IPS-20b (cell line): ENCODE measurements around the gene CACNA1C.

Experiments used
- H3K27ac ChIP-seq: one replicate; pipeline ENCODE4 v1.5.1; 2013; ENCODE audit warnings: low read length
- H3K27me3 ChIP-seq: 2 replicates; pipeline ENCODE4 v1.6.1; 2013; ENCODE audit warnings: mild to moderate bottlenecking, low read length, inconsistent platforms; ENCODE audit not compliant: insufficient read depth
- H3K36me3 ChIP-seq: 2 replicates; pipeline ENCODE4 v1.6.1; 2013; ENCODE audit warnings: low read depth, mild to moderate bottlenecking, inconsistent platforms, low read length, moderate library complexity; ENCODE audit not compliant: insufficient read depth
- H3K4me1 ChIP-seq: 2 replicates; pipeline ENCODE4 v1.6.1; 2013; ENCODE audit warnings: mild to moderate bottlenecking, control low read depth, inconsistent platforms, low read length, moderate library complexity; ENCODE audit not compliant: insufficient read depth
- H3K4me3 ChIP-seq: 2 replicates; pipeline ENCODE4 v1.5.1; 2013; ENCODE audit warnings: mild to moderate bottlenecking, low read length, inconsistent platforms
- H3K9ac ChIP-seq: 2 replicates; pipeline ENCODE4 v1.6.1; 2013; ENCODE audit warnings: low read depth, mild to moderate bottlenecking, inconsistent platforms, low read length, moderate library complexity
- H3K9me3 ChIP-seq: 2 replicates; pipeline ENCODE4 v1.6.1; 2013; ENCODE audit warnings: mild to moderate bottlenecking, low read depth, low read length, inconsistent platforms; ENCODE audit not compliant: insufficient read depth

The CACNA1C gene

DNA sequence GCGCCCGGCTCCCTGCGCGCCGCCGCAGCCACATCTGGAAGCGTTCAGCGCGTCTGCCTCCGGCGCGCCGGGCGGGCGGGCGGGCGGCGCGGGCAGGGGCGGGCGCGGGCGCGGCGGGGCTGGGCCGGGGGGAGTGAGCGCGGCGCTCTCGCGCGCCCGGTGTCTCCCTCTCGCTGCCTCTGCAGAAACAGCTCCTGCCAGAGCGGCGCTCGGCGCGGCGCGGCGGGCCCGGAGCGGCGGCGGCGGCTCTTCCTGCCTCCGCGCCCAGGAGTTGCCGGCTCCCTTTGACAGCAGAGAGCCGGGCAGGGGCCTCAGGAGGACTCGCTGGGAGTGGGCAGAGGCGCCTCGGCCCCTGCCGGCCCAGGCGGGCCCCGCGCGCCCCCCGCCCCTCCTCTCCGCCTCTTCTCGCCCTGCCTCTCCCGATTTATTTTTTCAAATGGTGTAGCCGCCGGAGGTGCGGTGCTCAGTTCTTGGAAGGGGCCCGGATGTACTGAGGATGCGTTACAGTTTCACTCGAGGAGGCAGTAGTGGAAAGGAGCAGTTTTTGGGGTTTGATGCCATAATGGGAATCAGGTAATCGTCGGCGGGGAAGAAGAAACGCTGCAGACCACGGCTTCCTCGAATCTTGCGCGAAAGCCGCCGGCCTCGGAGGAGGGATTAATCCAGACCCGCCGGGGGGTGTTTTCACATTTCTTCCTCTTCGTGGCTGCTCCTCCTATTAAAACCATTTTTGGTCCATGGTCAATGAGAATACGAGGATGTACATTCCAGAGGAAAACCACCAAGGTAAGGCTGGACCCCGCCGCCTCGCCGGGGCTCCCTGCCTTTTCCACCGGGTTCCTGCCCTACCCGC, at the start of gene CACNA1C:
Gene CACNA1C, plus strand, starts transcription at position 162 of the 853 bp plus-strand sequence. Its CDS starts 576 bp downstream, at position 738.
- H3K4me1 ChIP-seq, result peaks cover 13% of the 10 kb centered on the region
- peak within 1 kb of the TSS; percentile 77 for H3K4me3 ChIP-seq
- H3K9me3 ChIP-seq, result no peaks in the 10 kb centered on the region

DNA sequence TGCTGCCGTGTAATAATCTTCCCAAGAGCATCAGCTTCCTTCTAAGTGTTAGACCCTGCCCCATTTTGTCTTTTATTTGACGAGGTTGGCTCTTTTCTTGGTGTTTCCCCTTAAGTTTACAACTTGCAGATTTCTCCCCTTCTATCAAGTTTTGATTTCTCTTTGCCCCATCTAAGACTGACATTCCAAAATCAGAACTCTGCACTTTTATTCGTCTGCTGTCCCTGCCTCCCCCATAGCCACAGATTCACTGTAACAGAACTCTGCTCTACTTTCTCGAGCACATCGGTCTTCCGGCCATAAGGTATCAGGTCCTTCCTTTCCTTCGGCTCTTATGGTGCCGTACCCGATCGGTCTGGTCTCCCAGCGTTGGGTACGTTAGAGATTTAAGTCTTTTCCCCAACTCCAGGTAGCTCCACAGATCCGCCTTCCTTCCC, 49.1 kb upstream of the CACNA1C start:
- H3K4me1 ChIP-seq, result peaks cover 14% of the 10 kb centered on the region
- peak overlapping the region; percentile 93 for H3K4me3 ChIP-seq
- no peaks in the 10 kb centered on the region for H3K36me3 ChIP-seq
- H3K9ac ChIP-seq, result peak overlapping the region; percentile 92; the same call in 1 of the 2 replicates
- no peaks in the 10 kb centered on the region for H3K9me3 ChIP-seq
- H3K27ac ChIP-seq, result peak overlapping the region; percentile 70
- no peaks in the 10 kb centered on the region for H3K27me3 ChIP-seq

More for the DNA sequence above, at the start of gene CACNA1C:
- H3K36me3 ChIP-seq, result no peaks in the 10 kb centered on the region
- no peak within 1 kb of the TSS for H3K27ac ChIP-seq
- peaks cover 72% of the 10 kb centered on the region for H3K27me3 ChIP-seq
- H3K9ac ChIP-seq, result peak within 1 kb of the TSS; percentile 33; the same call in 1 of the 2 replicates

DNA sequence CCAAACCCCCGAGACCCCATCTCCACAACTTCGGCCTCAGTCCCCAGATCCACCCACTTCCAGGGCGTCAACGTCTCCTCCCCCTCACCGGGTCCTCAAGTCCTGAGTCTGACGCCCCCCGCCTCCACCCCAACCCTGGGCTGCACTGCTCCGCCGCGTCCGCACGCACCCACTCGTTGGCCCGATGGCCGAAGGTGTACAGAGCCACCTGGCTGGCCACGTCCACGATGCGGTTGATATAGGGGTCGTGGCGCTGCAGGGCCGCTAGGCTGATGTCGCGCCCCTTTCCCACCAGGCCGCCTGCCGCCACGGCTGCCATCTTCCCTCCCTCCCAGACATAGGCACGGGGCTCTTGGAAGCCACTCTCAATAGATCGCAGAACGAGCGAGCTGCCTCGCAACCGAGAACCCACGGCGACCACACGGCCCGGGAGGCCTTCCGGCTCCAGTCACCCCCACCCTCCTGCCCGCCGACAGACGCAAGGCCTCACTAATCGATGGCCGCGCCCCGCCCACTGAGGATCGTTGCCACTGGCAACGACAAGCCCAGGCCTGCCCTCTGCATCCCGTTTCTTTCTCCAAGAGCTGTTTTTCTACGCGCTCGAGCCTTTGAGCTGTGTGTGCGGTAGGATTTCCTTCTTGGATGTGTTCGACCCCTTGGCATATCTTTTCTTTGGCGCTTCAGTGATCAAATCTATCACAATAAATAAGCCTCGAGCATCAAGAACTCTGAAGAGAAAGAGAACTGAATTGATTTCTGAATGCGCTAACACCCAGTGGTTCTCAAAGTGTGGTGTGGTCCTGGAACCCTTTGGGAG, 48.5 kb upstream of the CACNA1C start, which contains the start of gene DCP1B:
Gene DCP1B, minus strand, starts transcription at position 345 of the 817 bp plus-strand sequence. Its CDS starts 26 bp downstream, at position 319.
- no peaks in the 10 kb centered on the region for H3K9me3 ChIP-seq
- peaks cover 11% of the 10 kb centered on the region for H3K4me1 ChIP-seq
- peak within 1 kb of the TSS; percentile 92 for H3K9ac ChIP-seq
- H3K4me3 ChIP-seq, result peak within 1 kb of the TSS; percentile 93
- H3K27ac ChIP-seq, result peak within 1 kb of the TSS; percentile 75
- no peaks in the 10 kb centered on the region for H3K36me3 ChIP-seq
- H3K27me3 ChIP-seq, result no peaks in the 10 kb centered on the region

DNA sequence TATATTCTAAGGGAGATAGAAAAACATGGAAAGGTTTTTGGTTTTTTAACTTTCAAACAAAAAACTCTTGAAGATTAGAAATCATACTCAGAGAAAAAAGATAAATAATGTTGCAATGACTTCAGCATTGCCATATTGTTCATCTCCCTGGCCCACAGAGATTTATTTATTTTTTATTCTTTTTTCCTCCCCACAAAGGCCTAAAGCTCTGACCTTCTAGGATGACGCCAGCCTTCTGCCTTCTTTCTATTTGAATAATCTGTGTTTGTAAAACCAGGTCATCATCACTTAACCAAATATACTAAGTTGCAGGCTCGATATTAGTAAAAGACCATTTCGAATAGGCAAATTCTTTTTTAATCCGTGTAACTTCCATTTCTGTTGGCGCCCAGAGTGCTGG, 44.1 kb upstream of the CACNA1C start:
- Histone ChIP-seq H3K27me3 (no peaks in the 10 kb centered on the region), H3K4me3 (no peak overlapping the region), H3K36me3 (no peaks in the 10 kb centered on the region), H3K9ac (no peak overlapping the region), H3K9me3 (no peaks in the 10 kb centered on the region), H3K27ac (no peak overlapping the region), H3K4me1 (peaks cover 9% of the 10 kb centered on the region; the same call in 1 of the 2 replicates)

DNA sequence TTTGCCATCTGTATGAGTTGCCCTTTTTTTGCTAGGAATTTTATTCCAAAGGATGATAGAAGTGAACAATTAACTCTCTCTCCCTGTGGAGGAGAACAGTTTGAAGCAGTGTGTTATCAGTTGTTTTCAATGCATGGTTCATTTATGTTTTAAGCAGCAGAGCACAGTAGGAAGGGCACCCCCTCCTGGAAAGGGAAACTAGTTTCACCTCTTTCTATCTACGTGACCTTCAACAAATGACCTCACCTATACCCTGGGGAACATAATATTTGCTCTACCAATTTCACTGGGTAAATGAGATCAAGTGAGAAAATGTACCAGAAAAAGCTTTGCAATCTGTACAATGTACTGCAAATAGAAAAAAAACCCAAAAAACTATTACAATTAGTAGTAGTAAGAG, 43.2 kb upstream of the CACNA1C start:
- Histone ChIP-seq H3K4me3 (no peak overlapping the region), H3K4me1 (peaks cover 9% of the 10 kb centered on the region; the same call in 1 of the 2 replicates), H3K9ac (no peak overlapping the region), H3K27me3 (no peaks in the 10 kb centered on the region), H3K9me3 (no peaks in the 10 kb centered on the region), H3K36me3 (no peaks in the 10 kb centered on the region), H3K27ac (no peak overlapping the region)

DNA sequence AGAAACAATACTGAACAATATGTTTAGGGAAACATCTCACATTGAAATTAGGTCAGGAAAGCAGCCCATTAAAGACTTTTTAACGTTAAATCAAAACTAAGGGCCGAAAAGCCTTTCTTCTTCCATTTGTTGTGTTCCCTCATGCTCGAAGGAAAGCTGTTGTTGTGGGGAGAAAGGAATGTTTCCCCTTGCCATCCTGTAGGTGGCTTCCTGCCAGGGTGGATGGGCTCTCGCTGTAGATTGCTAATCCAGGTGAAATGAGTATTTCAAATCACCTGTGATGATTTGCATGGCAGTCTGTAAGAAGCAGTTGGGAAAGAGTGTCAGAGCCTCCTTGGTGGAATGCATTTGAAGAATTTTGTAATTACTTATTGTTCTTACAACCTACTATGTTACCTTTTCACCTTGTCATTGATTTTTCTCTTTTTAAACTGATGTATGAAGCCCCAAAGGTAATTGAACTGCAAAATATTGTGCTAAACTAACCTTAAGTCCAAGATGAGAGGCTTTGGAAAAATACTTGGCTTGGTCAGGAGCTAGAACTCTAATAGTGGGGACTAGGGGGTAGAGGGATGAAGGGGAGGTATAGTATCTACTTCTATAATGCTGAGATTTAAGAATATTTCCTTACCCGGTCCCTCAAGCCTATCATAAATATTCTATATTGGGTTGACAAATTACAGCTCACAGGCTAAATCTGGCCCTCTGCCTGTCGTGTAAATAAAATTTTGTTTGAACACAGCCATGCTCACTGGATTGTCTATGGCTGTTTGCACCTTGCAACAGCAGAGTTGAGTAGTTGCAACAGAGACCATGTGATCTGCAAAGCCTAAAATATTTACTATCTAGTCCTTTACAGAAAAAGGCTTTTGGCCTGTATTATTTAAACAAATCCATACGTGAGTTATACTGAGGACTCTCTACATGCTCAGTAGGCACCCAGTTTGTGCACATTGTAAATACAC, 40.9 kb upstream of the CACNA1C start:
- Histone ChIP-seq H3K27me3 (no peaks in the 10 kb centered on the region), H3K36me3 (no peaks in the 10 kb centered on the region), H3K4me3 (no peak overlapping the region), H3K9ac (0 out of 2 replicates have a peak overlapping the region, but pooled peaks have one; percentile 4), H3K27ac (no peak overlapping the region), H3K4me1 (peaks cover 9% of the 10 kb centered on the region; the same call in 1 of the 2 replicates), H3K9me3 (no peaks in the 10 kb centered on the region)

DNA sequence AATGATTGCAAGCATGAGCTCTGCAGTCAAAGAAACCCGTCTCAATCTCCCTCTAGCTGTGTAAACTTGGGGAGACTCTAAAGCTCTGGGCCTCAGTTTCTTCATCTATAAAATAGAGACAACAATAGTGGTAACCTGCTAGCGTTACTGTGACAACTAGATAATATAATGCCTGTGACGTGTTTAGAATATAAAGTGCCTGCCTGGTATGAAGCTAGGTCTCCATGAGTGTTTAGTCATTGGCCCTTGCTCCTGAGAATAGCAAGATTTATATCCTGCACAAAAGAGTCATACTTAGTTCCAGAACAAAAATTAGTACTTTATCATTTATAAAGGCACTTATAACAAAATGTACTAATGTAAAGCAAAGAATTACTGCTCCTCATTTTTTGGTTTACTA, 39.7 kb upstream of the CACNA1C start:
- Histone ChIP-seq H3K27me3 (no peaks in the 10 kb centered on the region), H3K4me1 (peaks cover 9% of the 10 kb centered on the region; the same call in 1 of the 2 replicates), H3K27ac (no peak overlapping the region), H3K9me3 (no peaks in the 10 kb centered on the region), H3K4me3 (no peak overlapping the region), H3K9ac (no peak overlapping the region), H3K36me3 (no peaks in the 10 kb centered on the region)

DNA sequence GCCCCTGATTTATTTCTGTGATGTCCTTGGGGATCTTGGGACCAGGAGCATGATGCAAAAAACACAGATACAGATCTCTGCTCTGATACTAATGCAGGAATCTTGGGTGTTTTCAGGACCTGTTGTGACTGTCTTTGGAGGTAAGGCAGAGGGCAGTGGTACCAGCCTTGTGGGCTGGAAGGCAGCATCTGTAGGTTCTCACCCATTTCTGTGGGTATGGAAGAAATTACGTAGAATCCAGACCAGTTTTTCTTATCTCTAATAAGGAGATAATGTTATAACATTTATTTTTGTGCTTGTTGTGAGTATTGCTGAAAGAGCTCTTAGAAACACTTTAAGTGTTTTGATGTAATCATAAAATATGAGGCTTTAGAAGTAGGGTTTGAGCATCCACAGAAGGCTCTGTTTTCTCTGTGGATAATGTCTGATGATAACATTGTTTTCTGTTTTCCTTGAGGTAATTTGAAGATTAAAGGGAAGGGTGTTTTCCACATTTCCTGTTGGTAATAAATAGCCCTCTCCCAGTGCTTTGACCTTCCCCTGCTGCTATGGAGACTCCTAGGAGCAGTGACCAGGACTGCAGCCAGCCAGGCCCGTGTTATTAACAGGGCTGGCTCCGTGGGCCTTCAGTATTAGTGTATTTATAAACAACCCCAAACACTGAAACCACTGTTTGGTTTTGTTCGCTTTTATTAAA, 39.1 kb upstream of the CACNA1C start:
- H3K36me3 ChIP-seq, result no peaks in the 10 kb centered on the region

DNA sequence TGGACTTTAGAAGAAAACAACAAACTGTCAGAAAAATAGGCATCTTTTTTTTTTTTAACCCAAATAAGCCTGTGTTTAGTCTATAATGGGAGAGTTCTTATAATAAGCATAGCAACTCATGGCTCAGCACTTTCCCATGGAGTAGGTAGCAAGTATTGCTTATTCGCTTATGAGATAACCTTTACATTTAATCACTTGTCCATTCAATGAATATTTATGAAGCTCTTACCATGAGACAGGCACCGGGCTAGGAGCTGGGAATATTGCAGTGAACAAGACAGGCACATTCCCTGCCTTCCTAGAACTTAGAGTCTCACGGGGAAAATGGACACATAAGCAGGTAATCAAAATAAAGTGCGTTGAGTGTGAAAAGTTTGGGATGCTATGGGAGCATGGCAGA, 38.6 kb upstream of the CACNA1C start:
- no peak overlapping the region for H3K4me3 ChIP-seq
- no peak overlapping the region for H3K9ac ChIP-seq
- H3K9me3 ChIP-seq, result no peaks in the 10 kb centered on the region
- no peaks in the 10 kb centered on the region for H3K36me3 ChIP-seq
- peaks cover 9% of the 10 kb centered on the region; the same call in 1 of the 2 replicates for H3K4me1 ChIP-seq
- H3K27ac ChIP-seq, result no peak overlapping the region
- H3K27me3 ChIP-seq, result no peaks in the 10 kb centered on the region

More for the DNA sequence above, 39.1 kb upstream of the CACNA1C start:
- Histone ChIP-seq H3K9me3 (no peaks in the 10 kb centered on the region), H3K9ac (no peak overlapping the region), H3K4me3 (no peak overlapping the region), H3K4me1 (peaks cover 9% of the 10 kb centered on the region; the same call in 1 of the 2 replicates), H3K27me3 (no peaks in the 10 kb centered on the region), H3K27ac (no peak overlapping the region)

DNA sequence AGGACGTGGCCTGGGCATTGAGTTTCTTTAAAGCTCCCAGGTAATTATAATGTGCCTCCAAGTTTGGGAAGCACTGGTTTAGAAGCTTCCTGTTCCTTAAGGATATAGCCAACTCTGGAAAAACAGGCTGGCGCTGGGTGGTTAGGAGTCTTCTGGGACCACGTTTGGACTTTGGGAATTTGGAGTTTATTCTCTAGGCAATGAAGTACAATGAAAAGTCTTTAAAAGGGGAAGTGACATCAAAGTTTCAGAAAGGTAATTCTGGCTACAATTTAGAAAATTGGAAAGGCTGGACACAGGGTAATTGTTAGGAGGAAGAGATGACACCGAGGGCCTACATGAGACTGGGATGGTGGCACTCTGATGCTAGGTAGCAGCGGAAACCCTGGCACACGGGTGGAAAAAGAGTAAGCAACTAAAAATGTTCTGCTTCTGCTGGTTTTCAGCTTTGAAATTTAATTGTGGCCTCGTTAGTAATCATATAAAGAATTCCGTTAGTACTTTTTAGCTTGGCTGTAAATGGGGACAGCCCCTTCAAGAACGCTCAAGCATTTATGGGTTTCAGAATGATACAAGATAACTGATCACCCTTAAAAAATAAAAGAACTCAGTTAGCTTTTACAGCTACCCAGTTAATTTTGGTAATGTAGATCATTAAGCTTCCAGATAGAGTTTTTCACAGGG, 35.8 kb upstream of the CACNA1C start:
- H3K27me3 ChIP-seq, result no peaks in the 10 kb centered on the region
- H3K9me3 ChIP-seq, result no peaks in the 10 kb centered on the region

More for the DNA sequence above, 35.8 kb upstream of the CACNA1C start:
- H3K9ac ChIP-seq, result no peak overlapping the region
- no peak overlapping the region for H3K4me3 ChIP-seq
- H3K27ac ChIP-seq, result no peak overlapping the region
- H3K4me1 ChIP-seq, result peaks cover 4% of the 10 kb centered on the region; the same call in 1 of the 2 replicates
- no peaks in the 10 kb centered on the region for H3K36me3 ChIP-seq
